Activated T-cell treated with anti-CD3 and anti-CD28 coated beads for 1 hour (primary cell): ENCODE measurements around the gene TMEM158.

Experiments used
- DNase-seq: peaks from one replicate; pipeline ENCODE4 v3.0.0-alpha.2; 2020; ENCODE audit warnings: low read depth

The TMEM158 gene

DNA sequence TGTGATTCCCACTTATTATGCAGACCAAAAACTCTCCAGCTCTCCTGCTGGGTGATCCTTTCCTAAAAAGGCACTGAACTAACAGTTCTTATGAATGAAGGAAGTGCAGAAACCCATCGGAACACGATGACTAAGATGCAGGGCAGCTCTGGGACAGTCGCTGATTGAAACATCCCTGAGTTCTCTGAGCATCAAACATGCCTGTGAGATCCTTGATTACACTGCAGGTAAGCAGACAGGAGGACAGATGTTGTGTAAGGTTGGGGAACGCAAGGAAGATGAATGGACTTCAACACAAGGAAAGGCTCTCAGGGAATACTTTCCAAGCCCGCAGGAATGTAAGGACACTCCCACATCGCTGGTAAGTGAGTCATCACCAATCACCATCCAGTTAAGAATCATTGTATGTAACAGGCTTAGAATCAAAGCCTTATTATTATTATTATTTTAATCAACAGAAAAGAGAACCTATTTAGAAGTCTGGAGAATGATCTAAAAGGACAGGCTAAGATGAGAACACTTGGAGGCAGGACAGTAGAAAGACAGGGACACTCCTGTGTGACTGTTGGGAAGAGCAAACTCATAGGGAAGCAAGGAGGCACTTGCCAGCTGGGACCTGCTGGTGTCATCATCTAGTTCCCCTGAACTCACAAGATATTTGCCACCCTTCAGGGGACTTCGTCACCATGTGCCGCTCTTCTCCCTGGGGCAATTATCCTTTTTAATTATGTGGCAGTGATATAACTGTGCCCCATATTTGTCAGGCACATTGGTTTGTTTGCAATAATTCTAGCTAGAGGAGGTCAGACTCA is 26.0 kb downstream of the TMEM158 start:
- DNase-seq: no peak

DNA sequence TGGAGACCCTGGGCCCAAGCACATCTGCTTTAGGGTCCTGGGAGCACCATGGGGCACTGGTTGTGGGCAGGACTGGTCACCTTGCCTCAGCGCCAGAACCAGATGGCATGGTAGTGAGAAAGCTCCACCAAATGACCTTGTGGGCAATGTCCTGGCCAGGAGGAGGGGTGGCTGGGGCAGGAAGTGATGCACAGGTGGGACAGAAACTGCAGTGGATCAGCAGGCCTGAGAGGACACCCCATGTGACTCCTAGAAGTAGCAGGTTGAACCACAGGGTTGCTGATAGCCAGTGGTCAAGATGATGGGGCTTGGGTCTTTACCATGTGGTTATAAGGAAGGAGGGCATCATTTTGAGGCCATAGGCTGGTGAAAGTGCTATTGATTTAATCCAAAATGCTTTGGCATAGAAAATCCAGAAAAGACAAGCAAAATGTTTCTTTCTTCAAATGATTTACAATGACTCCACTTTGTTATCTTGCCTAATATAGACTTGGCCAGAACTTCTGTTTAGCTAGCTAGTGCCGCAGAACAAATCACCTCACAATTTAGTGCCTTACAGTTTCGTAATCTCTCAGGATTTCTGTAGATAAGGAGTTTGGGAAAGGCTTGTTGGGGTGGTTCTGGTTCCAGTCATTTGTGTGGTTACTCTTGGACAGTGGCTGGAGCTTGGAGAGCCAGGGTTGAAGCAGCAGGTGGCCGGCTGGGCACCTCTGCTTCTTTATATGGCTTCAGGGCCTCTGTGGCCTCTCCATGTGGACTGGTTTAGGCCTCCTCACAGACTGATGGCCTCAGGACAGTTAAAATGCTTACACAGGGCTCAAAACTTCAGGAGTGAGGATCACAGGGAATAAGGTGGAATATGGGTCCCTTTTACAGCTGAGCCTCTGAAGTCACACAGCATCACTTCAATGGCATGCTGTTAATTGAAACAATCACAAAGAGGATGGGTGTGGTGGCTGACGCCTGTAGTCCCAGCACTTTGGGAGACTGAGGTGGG is 27.5 kb downstream of the TMEM158 start:
- no peak for DNase-seq

GRCh38 chr3:45194791-45195190 is 31.3 kb downstream of the TMEM158 start:
- DNase-seq: no peak

DNA sequence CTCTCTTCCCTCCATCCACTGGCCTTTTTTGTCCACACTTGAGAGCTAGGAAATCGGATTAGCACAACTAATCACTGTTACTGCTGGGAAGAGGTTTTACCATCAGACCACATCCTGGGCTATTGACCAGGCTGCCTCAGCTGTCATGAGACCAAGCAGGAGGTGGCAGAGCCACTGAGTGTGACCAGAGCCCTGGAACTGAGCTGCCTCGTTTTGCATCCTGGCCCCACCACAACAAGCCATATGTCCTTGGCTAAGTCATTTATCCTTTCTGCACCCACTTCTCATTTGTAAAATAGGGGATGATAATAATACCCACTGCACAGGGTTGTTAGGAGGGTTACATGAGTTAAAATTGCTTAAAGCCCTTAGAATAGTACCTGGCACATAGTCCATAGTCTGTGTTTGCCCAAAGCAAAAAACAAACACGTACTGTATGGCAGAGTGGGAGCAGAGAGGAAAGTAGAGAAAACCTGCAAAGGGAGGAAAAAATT is 34.1 kb downstream of the TMEM158 start:
- no peak for DNase-seq

DNA sequence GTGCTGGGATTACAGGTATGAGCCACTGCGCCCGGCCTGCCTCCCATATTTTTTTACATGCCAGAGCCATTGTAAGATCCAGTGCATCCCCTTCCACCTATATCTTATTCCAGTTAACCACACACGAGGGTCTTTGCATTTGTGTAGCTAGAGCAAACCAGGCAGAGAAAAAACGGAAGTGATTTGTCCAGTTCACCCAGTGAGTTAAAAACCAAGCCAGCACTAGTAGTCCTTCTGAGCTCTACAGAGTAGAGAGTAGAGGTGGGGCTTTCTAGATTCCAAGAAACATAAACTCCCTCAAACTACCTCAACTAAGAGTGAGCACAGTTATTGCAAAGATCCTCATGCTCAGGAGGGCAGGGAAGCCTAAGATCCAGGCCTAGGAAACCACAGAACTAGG is 34.7 kb downstream of the TMEM158 start:
- no peak for DNase-seq

GRCh38 chr3:45188719-45189659 is 37.1 kb downstream of the TMEM158 start:
- DNase-seq: no peak

GRCh38 chr3:45187694-45188141 is 38.4 kb downstream of the TMEM158 start:
- no peak for DNase-seq

DNA sequence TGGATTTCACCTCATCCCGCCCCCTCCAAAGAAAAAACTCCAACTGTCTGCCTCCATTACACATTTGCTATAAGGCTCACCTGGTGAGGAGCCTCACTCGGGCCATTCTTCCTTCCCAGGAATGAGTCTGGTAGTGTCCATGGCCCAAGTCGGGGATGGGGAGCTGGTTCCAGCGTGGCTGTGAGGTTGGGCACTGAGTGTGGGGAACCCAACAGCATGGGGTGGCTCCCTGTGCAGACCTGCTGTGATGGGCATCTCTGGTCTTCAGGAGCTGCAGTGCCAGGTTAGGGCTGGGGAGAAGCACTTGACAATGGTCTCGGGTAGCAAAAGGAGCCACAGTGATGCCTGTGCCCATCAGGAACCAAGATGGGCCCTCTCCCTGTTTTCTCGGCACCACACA is 39.2 kb downstream of the TMEM158 start:
- DNase-seq: no peak

- DNase-seq: no peak
Observed at GRCh38 chr3:45185461-45185860, 40.6 kb downstream of the TMEM158 start.

DNA sequence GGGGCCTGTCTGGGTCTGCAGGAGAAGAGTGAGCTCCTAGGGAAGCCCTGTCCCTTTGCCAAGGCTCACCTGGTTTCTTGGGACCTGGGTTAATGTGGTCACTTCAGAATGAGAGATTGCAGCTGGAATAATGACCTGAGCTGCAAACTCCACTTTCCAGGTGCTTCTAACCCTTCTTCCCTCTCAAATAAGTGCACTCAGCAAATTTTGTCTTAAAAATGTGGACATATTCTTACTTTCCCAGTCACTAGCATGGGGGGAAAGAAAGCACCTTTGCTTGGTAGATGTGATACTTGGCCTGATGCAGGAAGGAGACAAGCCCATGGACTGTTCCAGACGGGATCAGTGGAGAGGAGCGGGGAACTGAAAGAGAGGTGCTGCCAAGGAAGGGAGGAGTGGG is 41.0 kb downstream of the TMEM158 start:
- no peak for DNase-seq

GRCh38 chr3:45183872-45184262 is 42.2 kb downstream of the TMEM158 start:
- DNase-seq: no peak

DNA sequence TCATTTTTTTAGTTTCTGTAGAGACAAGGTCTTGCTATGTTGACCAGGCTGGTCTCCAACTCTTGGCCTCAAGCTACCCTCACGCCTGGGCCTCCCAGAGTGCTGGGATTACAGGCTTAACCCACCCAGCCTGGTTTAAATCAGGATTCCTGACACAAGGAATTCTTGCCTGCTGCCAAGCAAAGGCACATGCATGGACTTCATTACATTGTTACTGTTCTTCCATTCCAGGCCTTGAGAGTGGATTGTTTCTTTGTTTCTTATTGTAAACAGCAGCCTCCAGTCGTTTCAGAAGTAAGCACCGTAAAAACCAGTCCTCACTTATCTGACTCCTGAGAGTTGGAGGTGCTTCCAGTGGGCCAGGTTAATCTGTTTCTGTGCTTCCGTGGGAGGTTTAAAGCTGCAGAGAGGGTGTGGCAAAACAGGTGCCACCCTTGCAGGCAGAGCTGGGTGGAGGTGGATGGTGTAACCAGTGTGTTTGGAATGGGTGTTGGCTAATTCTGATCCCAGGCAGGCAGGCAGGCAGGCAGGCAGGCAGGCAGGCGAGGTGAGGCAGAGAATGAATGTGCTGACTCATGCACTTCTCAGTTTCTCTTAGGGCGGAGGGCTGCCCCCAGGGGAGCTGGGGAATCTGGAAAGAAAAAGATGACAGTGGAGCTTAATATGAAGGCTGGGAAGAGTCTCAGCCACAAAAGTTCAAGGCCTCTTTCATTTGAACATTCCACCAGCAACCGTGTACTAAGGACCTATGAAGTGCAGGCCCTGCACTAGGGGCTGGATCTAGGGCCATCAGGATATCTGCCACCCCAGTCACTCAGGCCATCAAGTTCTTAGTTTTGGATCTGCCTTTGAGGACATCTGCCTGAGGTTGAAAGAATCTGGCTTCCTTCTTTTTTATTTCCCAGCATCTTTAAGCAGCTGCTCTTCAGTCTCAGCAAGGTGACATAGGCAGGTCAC is 42.9 kb downstream of the TMEM158 start:
- DNase-seq: no peak

DNA sequence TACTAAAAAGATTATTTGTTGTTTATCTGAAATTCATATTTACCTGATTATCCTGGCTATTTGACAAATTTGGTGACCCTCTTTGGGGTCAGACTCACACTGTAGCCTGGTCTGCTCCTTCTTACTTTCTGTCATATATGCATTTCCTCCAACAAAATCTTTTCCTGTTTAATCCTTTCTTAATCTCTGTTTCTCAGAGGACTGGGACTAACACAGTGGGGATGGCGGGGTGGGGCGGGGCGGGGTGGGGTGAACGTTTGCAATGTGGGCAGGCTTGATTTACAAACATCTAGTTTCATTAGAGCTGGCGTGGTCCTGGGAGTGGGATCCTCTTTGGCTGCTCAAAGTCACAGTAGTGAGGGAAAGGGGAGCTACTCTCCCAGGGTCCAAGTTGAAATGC is 44.6 kb downstream of the TMEM158 start:
- no peak for DNase-seq

DNA sequence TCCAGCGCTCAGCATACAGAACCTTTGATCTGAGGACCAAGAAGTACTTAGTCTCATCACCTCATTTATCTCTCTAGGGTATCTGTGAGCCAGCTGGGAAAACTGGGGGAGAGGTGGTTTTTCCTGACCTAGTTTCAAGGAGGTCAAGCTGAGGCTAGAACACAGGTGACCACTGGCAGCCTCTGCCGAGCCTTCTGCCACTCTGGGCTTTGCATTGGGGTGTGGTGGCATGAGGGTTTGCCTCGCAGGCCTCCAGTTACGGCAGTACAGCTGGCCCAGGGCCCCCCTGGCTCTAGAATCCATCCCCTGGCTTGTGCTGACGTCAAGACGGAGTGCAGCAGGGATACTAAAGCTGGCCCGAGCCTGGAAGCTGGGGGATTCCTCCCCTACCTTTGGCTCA is 45.2 kb downstream of the TMEM158 start:
- no peak for DNase-seq

- DNase-seq: no peak
Observed at GRCh38 chr3:45180051-45180450, 46.0 kb downstream of the TMEM158 start.

DNA sequence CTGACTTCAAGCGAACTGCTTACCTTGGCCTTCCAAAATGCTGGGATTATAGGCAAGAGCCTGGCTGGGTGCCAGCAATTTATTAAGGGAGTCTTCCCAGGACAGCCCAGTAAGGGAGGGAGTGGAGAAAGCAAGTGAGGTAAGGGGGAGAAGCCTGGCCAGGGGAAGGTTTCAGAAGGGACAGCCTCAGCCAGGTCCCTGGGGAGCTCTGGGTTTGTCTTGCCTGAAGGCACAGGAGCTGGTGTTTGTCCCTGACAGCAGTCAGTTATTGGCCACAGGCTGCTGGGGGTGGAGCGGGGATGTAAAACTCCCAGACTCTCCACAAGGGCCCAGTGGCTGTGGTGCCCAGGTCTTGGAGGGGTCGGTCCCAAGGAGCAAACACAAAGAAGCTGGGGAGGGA is 46.9 kb downstream of the TMEM158 start:
- no peak for DNase-seq

DNA sequence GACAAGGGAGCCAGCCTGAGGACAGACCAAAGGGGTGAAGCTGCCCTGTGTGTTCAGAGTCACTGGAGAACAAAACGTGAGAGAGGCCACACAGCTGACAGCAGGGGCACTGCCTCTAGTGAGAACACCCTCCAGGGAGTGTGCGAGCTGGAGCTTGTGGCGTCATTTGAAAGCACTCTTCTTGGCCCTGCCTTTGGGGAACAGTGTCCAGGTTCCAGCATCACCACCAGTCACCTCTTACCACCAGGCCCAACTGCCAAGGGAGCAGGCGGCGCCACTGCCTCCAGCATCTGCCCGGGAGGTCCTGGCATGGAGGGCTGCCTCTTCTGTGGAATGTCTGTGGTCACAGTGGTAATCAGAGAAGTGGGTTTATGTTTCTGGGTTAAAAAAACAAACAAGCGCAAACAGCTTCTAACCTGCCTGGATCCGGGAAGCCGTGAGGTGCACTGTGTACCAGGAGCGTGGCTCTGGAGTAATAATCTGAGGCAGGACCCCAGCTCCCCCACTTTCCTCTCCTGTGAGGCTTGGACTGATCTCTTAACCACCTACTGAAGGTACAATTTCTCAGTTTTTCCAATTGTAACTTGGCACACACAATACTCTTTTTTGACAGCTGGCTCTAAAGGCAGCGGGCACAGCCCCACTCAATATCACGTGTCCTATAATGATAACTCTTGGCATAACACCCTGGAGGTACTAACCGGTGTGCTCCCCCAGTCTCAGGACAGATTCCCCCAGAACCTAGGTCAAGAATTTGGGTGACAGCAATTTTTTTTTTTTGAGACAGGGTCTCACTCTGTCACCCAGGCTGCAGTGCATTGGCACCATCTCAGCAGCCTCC is 47.7 kb downstream of the TMEM158 start:
- DNase-seq: no peak

GRCh38 chr3:45176912-45177311 is 49.2 kb downstream of the TMEM158 start:
- DNase-seq: no peak
